ENCODE data around the gene MAL. TPM values are rescaled to one million over a fixed set of nuclear protein-coding genes. Genes with fewer than 3 reads are reported as not detected.

Gene MAL
- total RNA-seq, 1 donor from 2014 or later = 272 TPM

- no peak for DNase-seq (ENCODE audit: low spot score)
- Mint-ChIP-seq H3K4me3 (peak overlapping the region; percentile 26), H3K36me3 (ENCODE audit: low read depth) (no peaks in the 10 kb centered on the region), H3K9me3 (no peaks in the 10 kb centered on the region), H3K27ac (peak overlapping the region; percentile 88), H3K27me3 (ENCODE audit: insufficient read depth) (no peaks in the 10 kb centered on the region), H3K4me1 (ENCODE audit: low read depth) (peaks cover 43% of the 10 kb centered on the region)
- intact Hi-C loops (cut with micrococcal nuclease) = loop anchor here (1.0 kb wide), 1 partner anchor 13 kb away; no protein-coding TSS in a partner anchor
Observed at GRCh38 chr2:95061601-95062183, 36.2 kb downstream of the MAL start.

GRCh38 chr2:95062242-95063085, 37.0 kb downstream of the MAL start:
- Mint-ChIP-seq H3K4me1 (ENCODE audit: low read depth) (peaks cover 43% of the 10 kb centered on the region), H3K9me3 (no peaks in the 10 kb centered on the region), H3K4me3 (peak overlapping the region; percentile 38), H3K36me3 (ENCODE audit: low read depth) (no peaks in the 10 kb centered on the region), H3K27ac (peak overlapping the region; percentile 88), H3K27me3 (ENCODE audit: insufficient read depth) (no peaks in the 10 kb centered on the region)
- intact Hi-C loops (cut with micrococcal nuclease) = loop anchor here (1.0 kb wide), 1 partner anchor 12 kb away; no protein-coding TSS in a partner anchor
- no peak for DNase-seq (ENCODE audit: low spot score)

GRCh38 chr2:95063086-95063958, 37.8 kb downstream of the MAL start:
- Mint-ChIP-seq H3K4me1 (ENCODE audit: low read depth) (peaks cover 42% of the 10 kb centered on the region), H3K27ac (peak overlapping the region; percentile 88), H3K9me3 (no peaks in the 10 kb centered on the region), H3K36me3 (ENCODE audit: low read depth) (peaks cover under 1% of the 10 kb centered on the region), H3K27me3 (ENCODE audit: insufficient read depth) (no peaks in the 10 kb centered on the region), H3K4me3 (peak overlapping the region; percentile 59)
- no peak for DNase-seq (ENCODE audit: low spot score)
- intact Hi-C loops (cut with micrococcal nuclease) = no loop called here

- no peak overlapping the region for H3K4me3 Mint-ChIP-seq
- H3K36me3 Mint-ChIP-seq (ENCODE audit: low read depth) = peaks cover 4% of the 10 kb centered on the region
- no peaks in the 10 kb centered on the region for H3K27me3 Mint-ChIP-seq (ENCODE audit: insufficient read depth)
- H3K9me3 Mint-ChIP-seq = no peaks in the 10 kb centered on the region
- peaks cover 35% of the 10 kb centered on the region for H3K4me1 Mint-ChIP-seq (ENCODE audit: low read depth)
- no peak overlapping the region for H3K27ac Mint-ChIP-seq
- intact Hi-C loops (cut with micrococcal nuclease) = no loop called here
- DNase-seq (ENCODE audit: low spot score) = no peak
Observed at GRCh38 chr2:95068256-95068655, 42.7 kb downstream of the MAL start.

GRCh38 chr2:95069465-95069864, 44.0 kb downstream of the MAL start:
- intact Hi-C loops (cut with micrococcal nuclease) = no loop called here
- Mint-ChIP-seq H3K36me3 (ENCODE audit: low read depth) (peaks cover 4% of the 10 kb centered on the region), H3K9me3 (no peaks in the 10 kb centered on the region), H3K4me3 (no peak overlapping the region), H3K27me3 (ENCODE audit: insufficient read depth) (no peaks in the 10 kb centered on the region), H3K4me1 (ENCODE audit: low read depth) (peaks cover 36% of the 10 kb centered on the region), H3K27ac (no peak overlapping the region)
- DNase-seq (ENCODE audit: low spot score) = no peak

- no peak overlapping the region for H3K4me3 Mint-ChIP-seq
- H3K4me1 Mint-ChIP-seq (ENCODE audit: low read depth) = peaks cover 56% of the 10 kb centered on the region
- H3K9me3 Mint-ChIP-seq = no peaks in the 10 kb centered on the region
- no peak for DNase-seq (ENCODE audit: low spot score)
- intact Hi-C loops (cut with micrococcal nuclease) = loop anchor here (1.0 to 10.0 kb wide), 2 partner anchors 17 to 93 kb away; partner anchors contain the start of gene ZNF2
- H3K27me3 Mint-ChIP-seq (ENCODE audit: insufficient read depth) = no peaks in the 10 kb centered on the region
- H3K27ac Mint-ChIP-seq = peak overlapping the region; percentile 34
- H3K36me3 Mint-ChIP-seq (ENCODE audit: low read depth) = peaks cover 6% of the 10 kb centered on the region
Observed at GRCh38 chr2:95071856-95072255, 46.3 kb downstream of the MAL start.

GRCh38 chr2:95072424-95072823, 46.9 kb downstream of the MAL start:
- intact Hi-C loops (cut with micrococcal nuclease) = loop anchor here (1.0 to 10.0 kb wide), 2 partner anchors 17 to 92 kb away; partner anchors contain the start of gene ZNF2
- no peaks in the 10 kb centered on the region for H3K27me3 Mint-ChIP-seq (ENCODE audit: insufficient read depth)
- DNase-seq (ENCODE audit: low spot score) = no peak
- peaks cover 60% of the 10 kb centered on the region for H3K4me1 Mint-ChIP-seq (ENCODE audit: low read depth)
- peak overlapping the region; percentile 34 for H3K27ac Mint-ChIP-seq
- no peak overlapping the region for H3K4me3 Mint-ChIP-seq
- H3K9me3 Mint-ChIP-seq = no peaks in the 10 kb centered on the region
- peaks cover 6% of the 10 kb centered on the region for H3K36me3 Mint-ChIP-seq (ENCODE audit: low read depth)

GRCh38 chr2:95073856-95074662, 48.6 kb downstream of the MAL start:
- Mint-ChIP-seq H3K27ac (peak overlapping the region; percentile 99), H3K27me3 (ENCODE audit: insufficient read depth) (no peaks in the 10 kb centered on the region), H3K4me3 (peak overlapping the region; percentile 90), H3K36me3 (ENCODE audit: low read depth) (peaks cover 2% of the 10 kb centered on the region), H3K4me1 (ENCODE audit: low read depth) (peaks cover 70% of the 10 kb centered on the region), H3K9me3 (no peaks in the 10 kb centered on the region)
- no peak for DNase-seq (ENCODE audit: low spot score)
- intact Hi-C loops (cut with micrococcal nuclease) = loop anchor here (1.0 to 10.0 kb wide), 6 partner anchors 12 to 91 kb away; partner anchors contain the start of genes MRPS5 and ZNF2

GRCh38 chr2:95074663-95075439, 49.3 kb downstream of the MAL start:
- H3K27me3 Mint-ChIP-seq (ENCODE audit: insufficient read depth) = no peaks in the 10 kb centered on the region
- intact Hi-C loops (cut with micrococcal nuclease) = loop anchor here (1.0 to 10.0 kb wide), 6 partner anchors 13 to 90 kb away; partner anchors contain the start of genes MRPS5 and ZNF2
- peaks cover 78% of the 10 kb centered on the region for H3K4me1 Mint-ChIP-seq (ENCODE audit: low read depth)
- H3K27ac Mint-ChIP-seq = peak overlapping the region; percentile 99
- peak overlapping the region; percentile 90 for H3K4me3 Mint-ChIP-seq
- H3K9me3 Mint-ChIP-seq = no peaks in the 10 kb centered on the region
- H3K36me3 Mint-ChIP-seq (ENCODE audit: low read depth) = peaks cover 2% of the 10 kb centered on the region
- peak; percentile 80 for DNase-seq (ENCODE audit: low spot score)

- no peak for DNase-seq (ENCODE audit: low spot score)
- intact Hi-C loops (cut with micrococcal nuclease) = loop anchor here (1.0 to 10.0 kb wide), 3 partner anchors 39 to 89 kb away; partner anchors contain the start of gene ZNF2
- Mint-ChIP-seq H3K36me3 (ENCODE audit: low read depth) (peaks cover 2% of the 10 kb centered on the region), H3K4me1 (ENCODE audit: low read depth) (peaks cover 83% of the 10 kb centered on the region), H3K27me3 (ENCODE audit: insufficient read depth) (no peaks in the 10 kb centered on the region), H3K9me3 (no peaks in the 10 kb centered on the region), H3K4me3 (peak overlapping the region; percentile 90), H3K27ac (peak overlapping the region; percentile 99)
Observed at GRCh38 chr2:95075440-95076132, 50.1 kb downstream of the MAL start.

All from activated T-helper 1 cell treated with anti-CD3 and anti-CD28 coated beads, Interleukin-12 subunit alpha, Interleukin-12 subunit beta, Interleukin-2, Interleukin-4 antibody, amounts not matched to agents 30 ng/mL and 10 ng/mL and 1 ng/mL, durations not matched to agents 14 hours and 24 hours and 36 hours (primary cell).